Omental fat pad (tissue), 4 donors: ENCODE results near the gene KNTC1. TPM values are rescaled to one million over a fixed set of nuclear protein-coding genes. Genes with fewer than 3 reads are reported as not detected.

ENCODE experiments used
- ATAC-seq: fragments of 150-250 bp; one replicate; pipeline ENCODE4 v1.9.1; 2016; ENCODE audit warnings: mild to moderate bottlenecking, moderate library complexity; ENCODE audit not compliant: low FRiP score
- DNase-seq: peaks from one replicate; pipeline ENCODE4 v3.0.0-alpha.2; 2019; ENCODE audit warnings: low spot score
- small RNA-seq: library from RNA; depleted of rRNA; stranded (forward); fragments of <200 nt; gene quantifications from one replicate; pipeline ENCODE3, GENCODE V24; 2016
- total RNA-seq, 4 donors: library from RNA; depleted of rRNA; stranded (reverse); fragments of >200 nt; gene quantifications; one replicate each; pipeline ENCODE4 v1.1.0, GENCODE V29; 2016
- TF ChIP-seq, protein P1 (sequence below), 3 donors: fragments of 450-650 bp; IDR thresholded peaks; one replicate each; pipeline ENCODE4 v1.5.1; 2016 to 2017; ENCODE audit warnings: antibody characterized with exemption in 3 of 3, mild to moderate bottlenecking in 3 of 3, moderate library complexity in 2 of 3

The KNTC1 gene
- total RNA-seq, 4 donors from 2014 or later, result 7.4 to 24.4 (median 11.9) TPM

GRCh38 chr12:122669397-122670070 lies 142.5 kb downstream of the KNTC1 start:
- DNase-seq (peak; percentile 43), ATAC-seq (peak; percentile 72)

GRCh38 chr12:122672515-122672914 lies 145.5 kb downstream of the KNTC1 start:
- no peak for DNase-seq
- no peak for ATAC-seq
- TF ChIP-seq, protein P1, sequence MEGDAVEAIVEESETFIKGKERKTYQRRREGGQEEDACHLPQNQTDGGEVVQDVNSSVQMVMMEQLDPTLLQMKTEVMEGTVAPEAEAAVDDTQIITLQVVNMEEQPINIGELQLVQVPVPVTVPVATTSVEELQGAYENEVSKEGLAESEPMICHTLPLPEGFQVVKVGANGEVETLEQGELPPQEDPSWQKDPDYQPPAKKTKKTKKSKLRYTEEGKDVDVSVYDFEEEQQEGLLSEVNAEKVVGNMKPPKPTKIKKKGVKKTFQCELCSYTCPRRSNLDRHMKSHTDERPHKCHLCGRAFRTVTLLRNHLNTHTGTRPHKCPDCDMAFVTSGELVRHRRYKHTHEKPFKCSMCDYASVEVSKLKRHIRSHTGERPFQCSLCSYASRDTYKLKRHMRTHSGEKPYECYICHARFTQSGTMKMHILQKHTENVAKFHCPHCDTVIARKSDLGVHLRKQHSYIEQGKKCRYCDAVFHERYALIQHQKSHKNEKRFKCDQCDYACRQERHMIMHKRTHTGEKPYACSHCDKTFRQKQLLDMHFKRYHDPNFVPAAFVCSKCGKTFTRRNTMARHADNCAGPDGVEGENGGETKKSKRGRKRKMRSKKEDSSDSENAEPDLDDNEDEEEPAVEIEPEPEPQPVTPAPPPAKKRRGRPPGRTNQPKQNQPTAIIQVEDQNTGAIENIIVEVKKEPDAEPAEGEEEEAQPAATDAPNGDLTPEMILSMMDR (IDR thresholded peaks at IDR 0.05), result no peak

More at GRCh38 chr12:122669397-122670070, 142.5 kb downstream of the KNTC1 start:
- TF ChIP-seq, protein P1 (IDR thresholded peaks at IDR 0.05), result no peak

Small RNA genes lying within 50 kb of the gene (small RNA-seq; reads per million reads assigned to genes)
- not detected for gene AC026333.1
- not detected for gene RF00411

Other genes starting within 250 kb of the KNTC1 start
- gene CLIP1, start 104.6 kb upstream of the KNTC1 start, total RNA-seq, result 100 to 1,000 TPM in 1 of 4 donors, 10 to 100 TPM in 3; 72.8 to 189 (median 91.7) TPM
- gene ZCCHC8, start 26.3 kb upstream of the KNTC1 start, total RNA-seq, result 10 to 100 TPM; 15.4 to 38.5 (median 22.9) TPM
- gene RSRC2, start 313 bp upstream of the KNTC1 start, total RNA-seq, result 100 to 1,000 TPM in 2 of 4 donors, 10 to 100 TPM in 2; 59.4 to 126 (median 100.0) TPM
- gene HCAR2, start 176.1 kb downstream of the KNTC1 start, total RNA-seq, result 10 to 100 TPM in 3 of 4 donors, 1 to 10 TPM in 1; 5.5 to 68.7 (median 19.2) TPM
- gene HCAR3, start 189.6 kb downstream of the KNTC1 start, total RNA-seq, result 10 to 100 TPM in 1 of 4 donors, 1 to 10 TPM in 3; 1.8 to 23.1 (median 3.5) TPM
- gene HCAR1, start 203.6 kb downstream of the KNTC1 start, total RNA-seq, result 10 to 100 TPM in 2 of 4 donors, 1 to 10 TPM in 2; 4.2 to 17.3 (median 9.9) TPM
- 10 to 100 TPM; 18.2 to 26.5 (median 22.2) TPM for gene DENR, start 225.6 kb downstream of the KNTC1 start, total RNA-seq
- 1 to 10 TPM in 2 of 4 donors, under 1 TPM in 2; 0.72 to 1.4 (median 1.1) TPM for gene CCDC62, start 247.3 kb downstream of the KNTC1 start, total RNA-seq